HepG2 (cell line): Measurements from ENCODE around the gene PTPRN. TPM values are rescaled to one million over a fixed set of nuclear protein-coding genes. Genes with fewer than 3 reads are reported as not detected.

Source experiments
- ATAC-seq: fragments of 200-7000 bp; cut with Tn5 transposase; 3 replicates; pipeline ENCODE4 v1.9.1; 2020; ENCODE audit warnings: mild to moderate bottlenecking, moderate library complexity
- BruUV-seq: library from RNA; stranded (reverse); fragments of 400-500 nt; replicated peaks from 2 replicates; lab custom pipeline; 2021; lab: Mats Ljungman, UMichigan
- CTCF ChIA-PET: fragments of 300-600 bp; formaldehyde crosslinking; extraction: SDS; loops from one replicate; lab custom pipeline; 2021; ENCODE audit warnings: low total read pairs, inconsistent platforms, low intra/inter-chr PET ratio; lab: Yijun Ruan, JAX
- POLR2A ChIA-PET: fragments of 350-600 bp; sonication (Branson Sonifier 250); formaldehyde crosslinking; loops from one replicate; lab custom pipeline; 2020; ENCODE audit warnings: antibody characterized with exemption, inconsistent platforms; lab: Yijun Ruan, JAX
- DNase-seq: peaks from one replicate; pipeline ENCODE4 v3.0.0-alpha.2; 2015; ENCODE audit warnings: low spot score
- FAIRE-seq: peaks from 3 replicates; lab custom pipeline; 2011; peaks lifted over from hg19 to GRCh38; lab: Jason Lieb, UNC
- H2AFZ ChIP-seq: one replicate; pipeline ENCODE4 v1.6.1; 2011; ENCODE audit warnings: low read length, inconsistent platforms
- H3K27ac ChIP-seq: fragments of 300-600 bp; 3 replicates; pipeline ENCODE4 v1.8.0; 2011; ENCODE audit warnings: mixed run types, mild to moderate bottlenecking, mixed read lengths, low read length, inconsistent platforms; ENCODE audit not compliant: insufficient read depth; ENCODE audit errors: extremely low read length
- H3K27me3 ChIP-seq, 2 experiments: fragments of 200-600 bp in 1 of 2; 2 replicates in 1 of 2; 3 replicates in 1 of 2; pipeline versions ENCODE4 v1.6.0 to v1.8.0; 2011; ENCODE audit warnings: low read length in 2 of 2, mild to moderate bottlenecking in 2 of 2, moderate library complexity in 2 of 2, inconsistent platforms in 1 of 2; ENCODE audit not compliant: insufficient read depth in 2 of 2, control insufficient read depth in 1 of 2
- H3K36me3 ChIP-seq, 2 experiments: fragments of 200-600 bp in 1 of 2; replicated peaks in 1 of 2; 2 replicates in 1 of 2; 3 replicates in 1 of 2; pipeline versions ENCODE4 v1.5.1 to v1.8.0; 2011; ENCODE audit warnings: low read length in 2 of 2, inconsistent platforms in 1 of 2; ENCODE audit not compliant: insufficient read depth in 2 of 2, control insufficient read depth in 1 of 2
- H3K4me1 ChIP-seq: 2 replicates; pipeline ENCODE4 v1.5.1; 2012; ENCODE audit warnings: low read length, inconsistent platforms; ENCODE audit not compliant: insufficient read depth
- H3K4me2 ChIP-seq: 2 replicates; pipeline ENCODE4 v1.6.0; 2011; ENCODE audit warnings: low read depth, low read length, inconsistent platforms
- H3K4me3 ChIP-seq, 3 experiments: fragments of 200-600 bp in 1 of 3; sonication (generic), shearing (Covaris generic) in 1 of 3; replicated peaks in 1 of 3; 2 replicates each; pipeline ENCODE4 v1.5.1; 2011 to 2016; ENCODE audit warnings: low read length in 3 of 3, inconsistent platforms in 2 of 3, low read depth in 2 of 3, mild to moderate bottlenecking in 2 of 3, control low read depth in 1 of 3, mixed read lengths in 1 of 3; ENCODE audit not compliant: insufficient read depth in 1 of 3
- H3K79me2 ChIP-seq: one replicate; pipeline ENCODE4 v1.6.1; 2011; ENCODE audit warnings: low read length, inconsistent platforms; ENCODE audit not compliant: insufficient read depth
- H3K9ac ChIP-seq: 2 replicates; pipeline ENCODE4 v1.6.0; 2011; ENCODE audit warnings: mild to moderate bottlenecking, low read depth, low read length, inconsistent platforms; ENCODE audit not compliant: insufficient read depth
- H3K9me3 ChIP-seq: 2 replicates; pipeline ENCODE4 v1.5.1; 2012; ENCODE audit warnings: mild to moderate bottlenecking, low read length
- H4K20me1 ChIP-seq: 2 replicates; pipeline ENCODE4 v1.6.0; 2011; ENCODE audit warnings: inconsistent platforms, mild to moderate bottlenecking, low read length, moderate library complexity; ENCODE audit not compliant: insufficient read depth
- CENPX ChIP-seq: sonication (generic); formaldehyde crosslinking; IDR thresholded peaks from 2 replicates; pipeline ENCODE4 v1.9.0; 2021; ENCODE audit warnings: mild to moderate bottlenecking, missing genetic modification reagents, moderate library complexity
- CREB1 ChIP-seq, 2 experiments: fragments of 450-650 bp in 1 of 2; IDR thresholded peaks; 2 replicates each; pipeline ENCODE4 v1.6.1; 2016 to 2017; ENCODE audit warnings: control low read depth in 1 of 2, mild to moderate bottlenecking in 1 of 2, missing compliant biosample characterization in 1 of 2, missing genetic modification characterization in 1 of 2
- KDM5A ChIP-seq: fragments of 200-600 bp; sonication (generic); IDR thresholded peaks from 2 replicates; pipeline ENCODE4 v1.7.0; 2018; ENCODE audit warnings: antibody characterized with exemption, mild to moderate bottlenecking, low read length, borderline replicate concordance
- PITX1 ChIP-seq: sonication (generic); formaldehyde crosslinking; IDR thresholded peaks from 2 replicates; pipeline ENCODE4 v1.5.1; 2020; ENCODE audit warnings: mild to moderate bottlenecking, missing genetic modification reagents
- SNAI1 ChIP-seq: sonication (generic); formaldehyde crosslinking; IDR thresholded peaks from 2 replicates; pipeline ENCODE4 v1.5.0; 2020; ENCODE audit warnings: mild to moderate bottlenecking, missing genetic modification reagents, borderline replicate concordance
- TRIM22 ChIP-seq: fragments of 450-650 bp; IDR thresholded peaks from 2 replicates; pipeline ENCODE4 v1.6.1; 2017
- ZNF138 ChIP-seq: sonication (generic); formaldehyde crosslinking; IDR thresholded peaks from 2 replicates; pipeline ENCODE4 v1.5.0; 2020; ENCODE audit warnings: mild to moderate bottlenecking, low read depth, missing genetic modification reagents
- ZNF350 ChIP-seq: sonication (generic); formaldehyde crosslinking; IDR thresholded peaks from 2 replicates; pipeline ENCODE4 v1.4.0; 2020; ENCODE audit warnings: mild to moderate bottlenecking, low read depth, missing genetic modification reagents, borderline replicate concordance
- ZNF431 ChIP-seq: sonication (generic); formaldehyde crosslinking; IDR thresholded peaks from 2 replicates; pipeline ENCODE4 v1.9.0; 2022; ENCODE audit warnings: missing genetic modification reagents, low read depth, mild to moderate bottlenecking, borderline replicate concordance
- ZNF530 ChIP-seq: sonication (generic); formaldehyde crosslinking; IDR thresholded peaks from 2 replicates; pipeline ENCODE4 v1.5.0; 2020; ENCODE audit warnings: low read depth, mild to moderate bottlenecking, missing genetic modification reagents
- ZNF563 ChIP-seq: sonication (generic); formaldehyde crosslinking; IDR thresholded peaks from 2 replicates; pipeline ENCODE4 v1.8.0; 2022; ENCODE audit warnings: mild to moderate bottlenecking, moderate library complexity, missing genetic modification reagents
- ZNF639 ChIP-seq: conservative IDR thresholded peaks from 2 replicates; pipeline ENCODE4 v1.6.1; 2018; ENCODE audit warnings: missing genetic modification reagents
- ZNF704 ChIP-seq: sonication (generic); formaldehyde crosslinking; IDR thresholded peaks from 2 replicates; pipeline ENCODE4 v1.8.1; 2023; ENCODE audit warnings: mild to moderate bottlenecking, inconsistent platforms, moderate library complexity, missing genetic modification reagents, borderline replicate concordance
- WGBS: methylation state at CpG from one replicate; pipeline ENCODE4 v1.1.6; 2017; ENCODE audit warnings: low lambda C conversion rate; 5-methylcytosine and 5-hydroxymethylcytosine counted together
- in situ Hi-C: cut with HindIII; loops from 2 replicates; pipeline ENCODE4 v1.10.0; 2017; ENCODE audit warnings: low pct_unique_long_range_greater_than_20kb; ENCODE audit not compliant: extremely low pct_ligation_motif_present
- intact Hi-C: fragments of 100-400 bp; cut with micrococcal nuclease; formaldehyde crosslinking; loops from one replicate; pipeline ENCODE4 v1.10.0; 2022; ENCODE audit not compliant: unreplicated experiment
- polyA plus RNA-seq, 8 experiments: library from polyadenylated mRNA; depleted of rRNA in 3 of 8; stranded (reverse) in 7 of 8; unstranded in 1 of 8; fragments of >200 nt; fragmentation: Illumina TruSeq in 4 of 8; extraction: Trizol in 4 of 8; gene quantifications; 2 replicates each; pipeline versions ENCODE4 v1.2.1 to v1.2.3, GENCODE V29; 2011 to 2016; ENCODE audit warnings: low read depth in 4 of 8, missing spikeins in 1 of 8, mixed read lengths in 1 of 8; ENCODE audit not compliant: insufficient read depth in 1 of 8
- total RNA-seq, 5 experiments: library from RNA; depleted of rRNA; stranded (reverse); fragments of >200 nt; fragmentation: Illumina TruSeq; extraction: Trizol; gene quantifications; 2 replicates each; pipeline ENCODE4 v1.2.3, GENCODE V29; 2016; ENCODE audit warnings: low read depth in 1 of 5

The PTPRN gene
- total and polyA plus RNA-seq, 2 of the 13 experiments (the other 11 are each of a cell fraction or from before 2014, with no cell fraction given): 0.26 TPM; not detected in 1

- 3% methylated on average over 4 of the region's 4 CpGs for WGBS
- Histone ChIP-seq H3K9me3 (no peaks in the 10 kb centered on the region), H3K27ac (no peak overlapping the region), H2AFZ (no peak overlapping the region), H3K4me3 (no peak overlapping the region), H3K4me1 (no peaks in the 10 kb centered on the region), H3K9ac (no peak overlapping the region), H3K4me2 (no peak overlapping the region), H3K27me3 (no peaks in the 10 kb centered on the region; a peak in 2 of 5 replicates), H4K20me1 (no peaks in the 10 kb centered on the region; the same call in 1 of the 2 replicates), H3K79me2 (no peaks in the 10 kb centered on the region), H3K36me3 (no peaks in the 10 kb centered on the region)
- DNase-seq: no peak
- no peak for FAIRE-seq
- no peak for ATAC-seq
- CTCF ChIA-PET: no interaction called here
- no TSS peak for BruUV-seq
- no peak for TF ChIP-seq KDM5A
- TF ChIP-seq ZNF563: no peak
- no peak for TF ChIP-seq SNAI1 (CRISPR knock-in tag)
- no peak for TF ChIP-seq CENPX (CRISPR knock-in tag)
- TF ChIP-seq ZNF704: no peak
- TF ChIP-seq TRIM22: no peak
- no peak for TF ChIP-seq CREB1 (IDR thresholded peaks at IDR 0.05)
- TF ChIP-seq CREB1 (CRISPR knock-in tag; IDR thresholded peaks at IDR 0.05): no peak
- TF ChIP-seq ZNF138 (CRISPR knock-in tag): no peak
- TF ChIP-seq PITX1: no peak
- TF ChIP-seq ZNF431 (CRISPR knock-in tag): no peak
- no peak for TF ChIP-seq ZNF530
- no peak for TF ChIP-seq ZNF350 (CRISPR knock-in tag)
- no peak for TF ChIP-seq ZNF639 (CRISPR knock-in tag)
- in situ Hi-C loops (no loop called here), intact Hi-C loops (no loop called here)
- POLR2A ChIA-PET: no interaction called here
These were observed 15.9 kb upstream of the PTPRN start for GRCh38 chr2:219325136-219325535.
